NT2/D1 (cell line): Measurements from ENCODE around the gene CHST5.

Experiments used
- SUZ12 ChIP-seq: IDR thresholded peaks from 2 replicates; pipeline ENCODE4 v1.6.1; 2011; ENCODE audit not compliant: insufficient read length, insufficient read depth; ENCODE audit errors: extremely low read depth
- YY1 ChIP-seq: IDR thresholded peaks from 2 replicates; pipeline ENCODE4 v1.6.1; 2011; ENCODE audit not compliant: insufficient read length, insufficient read depth

GRCh38 chr16:75570396-75571065 lies 34.6 kb upstream of the CHST5 start:
- TF ChIP-seq YY1 (no peak), SUZ12 (no peak)
